Breast epithelium (tissue), 4 donors: ENCODE results near the gene FAM98C. TPM values are rescaled to one million over a fixed set of nuclear protein-coding genes. Genes with fewer than 3 reads are reported as not detected.

ENCODE experiments used
- DNase-seq, 2 donors: peaks; one replicate each; pipeline ENCODE4 v3.0.0-alpha.2; 2019; ENCODE audit warnings: low spot score in 2 of 2
- H3K27ac ChIP-seq, 2 donors: fragments of 200-600 bp; sonication (generic) in 1 of 2; one replicate each; pipeline ENCODE4 v1.5.1; 2016 to 2019; ENCODE audit warnings: mild to moderate bottlenecking in 1 of 2
- H3K27me3 ChIP-seq, 2 donors: fragments of 200-600 bp; sonication (generic) in 1 of 2; one replicate each; pipeline versions ENCODE4 v1.5.1 to v1.6.0; 2017 to 2019; ENCODE audit warnings: control low read depth in 1 of 2, mild to moderate bottlenecking in 1 of 2
- H3K36me3 ChIP-seq: fragments of 200-600 bp; one replicate; pipeline ENCODE4 v1.5.1; 2019
- H3K4me1 ChIP-seq, 2 donors: fragments of 200-600 bp; sonication (generic); one replicate each; pipeline ENCODE4 v1.5.1; 2016 to 2019; ENCODE audit warnings: control low read depth in 1 of 2
- H3K4me3 ChIP-seq, 3 donors: fragments of 200-600 bp; sonication (generic); 1 replicate in 2 of 3; 2 replicates in 1 of 3; pipeline ENCODE4 v1.5.1; 2016 to 2019; ENCODE audit warnings: mild to moderate bottlenecking in 3 of 3, moderate library complexity in 2 of 3
- H3K9me3 ChIP-seq, 2 donors: fragments of 200-600 bp; sonication (generic) in 1 of 2; one replicate each; pipeline ENCODE4 v1.5.1; 2016 to 2019; ENCODE audit warnings: control low read depth in 1 of 2
- CTCF ChIP-seq, 3 donors: fragments of 450-650 bp; IDR thresholded peaks; one replicate each; pipeline ENCODE4 v1.5.1; 2016 to 2017; ENCODE audit warnings: antibody characterized with exemption in 3 of 3, mild to moderate bottlenecking in 3 of 3, moderate library complexity in 3 of 3
- POLR2A ChIP-seq: fragments of 450-650 bp; IDR thresholded peaks from one replicate; pipeline ENCODE4 v1.6.1; 2016; ENCODE audit warnings: antibody characterized with exemption, mild to moderate bottlenecking, moderate library complexity
- POLR2AphosphoS5 ChIP-seq, 3 donors: sonication (generic); formaldehyde crosslinking; IDR thresholded peaks; one replicate each; pipeline ENCODE4 v1.6.1; 2017; ENCODE audit warnings: antibody characterized with exemption in 3 of 3
- intact Hi-C: fragments of 100-400 bp; cut with DNase I; formaldehyde crosslinking; loops from one replicate; pipeline ENCODE4 v1.15.1; 2023; ENCODE audit warnings: low total_unique reads
- total RNA-seq, 3 donors: library from RNA; depleted of rRNA; stranded (reverse); fragments of >200 nt; gene quantifications; one replicate each; pipeline ENCODE4 v1.1.0, GENCODE V29; 2016

The FAM98C gene
- total RNA-seq, 3 donors from 2014 or later, result 21.1 to 32.6 (median 22.9) TPM

GRCh38 chr19:38367041-38367440 is 35.9 kb upstream of the FAM98C start:
- H3K27me3 ChIP-seq, result no peaks in the 10 kb centered on the region
- TF ChIP-seq CTCF (IDR thresholded peaks at IDR 0.05), result no peak
- TF ChIP-seq POLR2A, result no peak
- TF ChIP-seq POLR2AphosphoS5 (IDR thresholded peaks at IDR 0.05), result no peak
- no peaks in the 10 kb centered on the region for H3K4me1 ChIP-seq
- H3K27ac ChIP-seq, result no peak overlapping the region
- no peak for DNase-seq
- no peaks in the 10 kb centered on the region for H3K9me3 ChIP-seq
- H3K36me3 ChIP-seq, result no peaks in the 10 kb centered on the region
- intact Hi-C loops, result no loop called here
- no peak overlapping the region for H3K4me3 ChIP-seq

- no peak for TF ChIP-seq POLR2A
- TF ChIP-seq POLR2AphosphoS5 (IDR thresholded peaks at IDR 0.05), result no peak
- TF ChIP-seq CTCF (IDR thresholded peaks at IDR 0.05), result no peak
- Histone ChIP-seq H3K27ac (no peak overlapping the region), H3K27me3 (no peaks in the 10 kb centered on the region), H3K4me3 (no peak overlapping the region), H3K9me3 (no peaks in the 10 kb centered on the region), H3K36me3 (no peaks in the 10 kb centered on the region), H3K4me1 (no peaks in the 10 kb centered on the region)
- no peak for DNase-seq
- intact Hi-C loops, result no loop called here
Observed at GRCh38 chr19:38369584-38369983, 33.3 kb upstream of the FAM98C start.

GRCh38 chr19:38370299-38370698 is 32.6 kb upstream of the FAM98C start:
- TF ChIP-seq POLR2A (no peak), CTCF (IDR thresholded peaks at IDR 0.05) (no peak), POLR2AphosphoS5 (IDR thresholded peaks at IDR 0.05) (no peak)
- Histone ChIP-seq H3K36me3 (no peaks in the 10 kb centered on the region), H3K4me1 (peaks cover 0 to 1% of the 10 kb centered on the region in 2 donors), H3K27ac (no peak overlapping the region), H3K9me3 (no peaks in the 10 kb centered on the region), H3K4me3 (no peak overlapping the region), H3K27me3 (no peaks in the 10 kb centered on the region)
- DNase-seq, result no peak
- intact Hi-C loops, result no loop called here

GRCh38 chr19:38371081-38371480 is 31.8 kb upstream of the FAM98C start:
- H3K27me3 ChIP-seq, result no peaks in the 10 kb centered on the region
- DNase-seq, result no peak
- no peak overlapping the region for H3K4me3 ChIP-seq
- peaks cover 5 to 9% of the 10 kb centered on the region in 2 donors for H3K4me1 ChIP-seq
- TF ChIP-seq POLR2AphosphoS5 (IDR thresholded peaks at IDR 0.05) (no peak), POLR2A (no peak), CTCF (IDR thresholded peaks at IDR 0.05) (no peak)
- H3K36me3 ChIP-seq, result no peaks in the 10 kb centered on the region
- no peak overlapping the region for H3K27ac ChIP-seq
- intact Hi-C loops, result no loop called here
- no peaks in the 10 kb centered on the region for H3K9me3 ChIP-seq

GRCh38 chr19:38373907-38374331 is 29.0 kb upstream of the FAM98C start:
- Histone ChIP-seq H3K27ac (peak overlapping the region; percentile 92), H3K9me3 (no peaks in the 10 kb centered on the region), H3K27me3 (no peaks in the 10 kb centered on the region), H3K4me3 (peak overlapping the region; percentile 75 to 90 (median 87)), H3K4me1 (peaks cover 7 to 12% of the 10 kb centered on the region in 2 donors), H3K36me3 (no peaks in the 10 kb centered on the region)
- TF ChIP-seq POLR2AphosphoS5 (IDR thresholded peaks at IDR 0.05) (no peak), CTCF (IDR thresholded peaks at IDR 0.05) (no peak), POLR2A (no peak)
- no peak for DNase-seq
- intact Hi-C loops, result no loop called here
